Measurements from ENCODE around the gene ATP1B2. TPM values are rescaled to one million over a fixed set of nuclear protein-coding genes. Genes with fewer than 3 reads are reported as not detected.

Gene ATP1B2
- total RNA-seq, 1 donor from 2014 or later, result 2.6 TPM

Other genes starting within 250 kb of the ATP1B2 start
- gene TMEM256, start 246.8 kb upstream of the ATP1B2 start, total RNA-seq (ENCODE audit: insufficient read depth, low replicate concordance), result 89.3 TPM
- 4.8 TPM for gene NLGN2, start 243.1 kb upstream of the ATP1B2 start, total RNA-seq (ENCODE audit: insufficient read depth, low replicate concordance)
- not detected for gene SPEM1, start 230.6 kb upstream of the ATP1B2 start, total RNA-seq (ENCODE audit: insufficient read depth, low replicate concordance)
- gene SPEM2, start 225.3 kb upstream of the ATP1B2 start, total RNA-seq (ENCODE audit: insufficient read depth, low replicate concordance), result not detected
- 0.96 TPM for gene SPEM3, start 222.1 kb upstream of the ATP1B2 start, total RNA-seq (ENCODE audit: insufficient read depth, low replicate concordance)
- 1.9 TPM for gene TMEM102, start 215.5 kb upstream of the ATP1B2 start, total RNA-seq (ENCODE audit: insufficient read depth, low replicate concordance)
- gene FGF11, start 211.4 kb upstream of the ATP1B2 start, total RNA-seq (ENCODE audit: insufficient read depth, low replicate concordance), result 12.8 TPM
- gene CHRNB1, start 205.9 kb upstream of the ATP1B2 start, total RNA-seq (ENCODE audit: insufficient read depth, low replicate concordance), result 8.9 TPM
- gene ZBTB4, start 171.3 kb upstream of the ATP1B2 start, total RNA-seq (ENCODE audit: insufficient read depth, low replicate concordance), result 18.1 TPM
- gene SLC35G6, start 169.5 kb upstream of the ATP1B2 start, total RNA-seq (ENCODE audit: insufficient read depth, low replicate concordance), result 0.24 TPM
- gene POLR2A, start 166.6 kb upstream of the ATP1B2 start, total RNA-seq (ENCODE audit: insufficient read depth, low replicate concordance), result 40.7 TPM
- 14.9 TPM for gene TNFSF12, start 101.9 kb upstream of the ATP1B2 start, total RNA-seq (ENCODE audit: insufficient read depth, low replicate concordance)
- gene TNFSF13, start 92.2 kb upstream of the ATP1B2 start, total RNA-seq (ENCODE audit: insufficient read depth, low replicate concordance), result 7.7 TPM
- gene SENP3, start 89.0 kb upstream of the ATP1B2 start, total RNA-seq (ENCODE audit: insufficient read depth, low replicate concordance), result 56.6 TPM
- gene CD68, start 71.3 kb upstream of the ATP1B2 start, total RNA-seq (ENCODE audit: insufficient read depth, low replicate concordance), result 8.4 TPM
- 38.0 TPM for gene MPDU1, start 67.1 kb upstream of the ATP1B2 start, total RNA-seq (ENCODE audit: insufficient read depth, low replicate concordance)
- 1.9 TPM for gene SOX15, start 60.8 kb upstream of the ATP1B2 start, total RNA-seq (ENCODE audit: insufficient read depth, low replicate concordance)
- 32.7 TPM for gene FXR2, start 36.0 kb upstream of the ATP1B2 start, total RNA-seq (ENCODE audit: insufficient read depth, low replicate concordance)
- 39.7 TPM for gene SAT2, start 23.1 kb upstream of the ATP1B2 start, total RNA-seq (ENCODE audit: insufficient read depth, low replicate concordance)
- 3.9 TPM for gene SHBG, start 20.8 kb upstream of the ATP1B2 start, total RNA-seq (ENCODE audit: insufficient read depth, low replicate concordance)
- gene TP53, start 36.6 kb downstream of the ATP1B2 start, total RNA-seq (ENCODE audit: insufficient read depth, low replicate concordance), result 9.6 TPM
- 2.4 TPM for gene WRAP53, start 37.6 kb downstream of the ATP1B2 start, total RNA-seq (ENCODE audit: insufficient read depth, low replicate concordance)
- gene EFNB3, start 54.3 kb downstream of the ATP1B2 start, total RNA-seq (ENCODE audit: insufficient read depth, low replicate concordance), result 1.9 TPM
- not detected for gene DNAH2, start 66.8 kb downstream of the ATP1B2 start, total RNA-seq (ENCODE audit: insufficient read depth, low replicate concordance)
- gene KDM6B, start 183.3 kb downstream of the ATP1B2 start, total RNA-seq (ENCODE audit: insufficient read depth, low replicate concordance), result 0.48 TPM
- 1.7 TPM for gene TMEM88, start 204.1 kb downstream of the ATP1B2 start, total RNA-seq (ENCODE audit: insufficient read depth, low replicate concordance)
- 55.9 TPM for gene NAA38, start 206.6 kb downstream of the ATP1B2 start, total RNA-seq (ENCODE audit: insufficient read depth, low replicate concordance)
- 7.9 TPM for gene CYB5D1, start 207.1 kb downstream of the ATP1B2 start, total RNA-seq (ENCODE audit: insufficient read depth, low replicate concordance)
- gene CHD3, start 237.9 kb downstream of the ATP1B2 start, total RNA-seq (ENCODE audit: insufficient read depth, low replicate concordance), result 88.6 TPM

Measured in umbilical cord (tissue), 1 donor.